Renal pelvis (tissue), 4 donors: ENCODE results near the gene ZNF536. TPM values are rescaled to one million over a fixed set of nuclear protein-coding genes. Genes with fewer than 3 reads are reported as not detected.

Experiments used
- DNase-seq: peaks from one replicate; pipeline ENCODE4 v3.0.0-alpha.2; 2013
- polyA plus RNA-seq, 3 donors: library from polyadenylated mRNA; unstranded; fragments of 120-200 nt; gene quantifications; one replicate each; pipeline ENCODE4 v1.2.1, GENCODE V29; 2013; ENCODE audit not compliant: insufficient read length in 3 of 3

Gene ZNF536
- polyA plus RNA-seq, 3 donors = 2.1 to 3.4 (median 2.8) TPM

DNA sequence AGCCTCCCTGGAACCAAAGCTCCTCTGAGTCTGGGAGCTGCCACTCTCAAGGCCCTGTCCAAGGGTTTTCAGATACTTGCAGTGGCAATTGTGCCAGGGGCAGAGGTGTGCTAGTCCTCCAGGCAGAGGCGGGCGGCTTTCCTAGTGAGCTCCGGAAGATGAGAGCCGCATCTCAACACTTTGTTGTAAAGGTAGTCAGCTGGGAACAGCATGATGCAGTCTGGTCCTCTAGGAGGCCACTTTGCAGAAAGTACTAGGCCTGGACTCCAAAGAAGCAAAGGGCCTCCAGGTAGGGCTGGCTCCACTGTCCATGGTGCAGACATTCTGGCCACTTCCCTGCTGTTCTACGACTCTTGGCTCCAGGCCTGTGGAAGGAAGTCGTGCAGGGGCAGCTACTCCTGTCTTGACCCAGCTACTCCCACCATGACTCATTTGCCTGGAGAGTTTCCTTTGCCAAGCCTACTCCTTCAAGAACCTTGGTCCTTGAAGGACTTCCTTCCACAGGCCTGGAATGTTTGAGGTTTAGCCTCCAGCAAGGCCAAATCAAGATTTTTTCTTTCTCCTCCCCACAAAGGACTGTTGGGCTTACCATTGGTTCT is 9.9 kb upstream of the ZNF536 start:
- no peak for DNase-seq

DNA sequence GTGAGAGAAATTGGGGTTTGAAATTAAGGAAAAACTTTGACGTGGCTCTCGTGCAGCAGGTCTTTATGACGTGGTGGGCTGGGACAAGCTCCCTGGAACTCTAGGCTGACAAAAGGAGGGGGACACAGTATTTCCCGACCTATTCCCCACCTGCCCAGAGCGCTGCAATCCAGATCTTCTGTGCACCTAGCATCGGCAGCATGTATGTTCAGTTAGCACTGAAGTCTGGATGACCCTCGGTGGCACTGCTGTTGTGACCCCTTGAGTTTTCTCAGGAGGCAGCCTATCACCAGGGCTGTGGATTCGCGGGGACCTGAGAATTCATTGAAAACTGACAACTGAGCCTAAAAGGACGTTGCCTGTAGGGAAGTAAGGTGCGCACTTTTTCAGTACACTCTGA is 9.1 kb upstream of the ZNF536 start:
- DNase-seq = no peak

DNA sequence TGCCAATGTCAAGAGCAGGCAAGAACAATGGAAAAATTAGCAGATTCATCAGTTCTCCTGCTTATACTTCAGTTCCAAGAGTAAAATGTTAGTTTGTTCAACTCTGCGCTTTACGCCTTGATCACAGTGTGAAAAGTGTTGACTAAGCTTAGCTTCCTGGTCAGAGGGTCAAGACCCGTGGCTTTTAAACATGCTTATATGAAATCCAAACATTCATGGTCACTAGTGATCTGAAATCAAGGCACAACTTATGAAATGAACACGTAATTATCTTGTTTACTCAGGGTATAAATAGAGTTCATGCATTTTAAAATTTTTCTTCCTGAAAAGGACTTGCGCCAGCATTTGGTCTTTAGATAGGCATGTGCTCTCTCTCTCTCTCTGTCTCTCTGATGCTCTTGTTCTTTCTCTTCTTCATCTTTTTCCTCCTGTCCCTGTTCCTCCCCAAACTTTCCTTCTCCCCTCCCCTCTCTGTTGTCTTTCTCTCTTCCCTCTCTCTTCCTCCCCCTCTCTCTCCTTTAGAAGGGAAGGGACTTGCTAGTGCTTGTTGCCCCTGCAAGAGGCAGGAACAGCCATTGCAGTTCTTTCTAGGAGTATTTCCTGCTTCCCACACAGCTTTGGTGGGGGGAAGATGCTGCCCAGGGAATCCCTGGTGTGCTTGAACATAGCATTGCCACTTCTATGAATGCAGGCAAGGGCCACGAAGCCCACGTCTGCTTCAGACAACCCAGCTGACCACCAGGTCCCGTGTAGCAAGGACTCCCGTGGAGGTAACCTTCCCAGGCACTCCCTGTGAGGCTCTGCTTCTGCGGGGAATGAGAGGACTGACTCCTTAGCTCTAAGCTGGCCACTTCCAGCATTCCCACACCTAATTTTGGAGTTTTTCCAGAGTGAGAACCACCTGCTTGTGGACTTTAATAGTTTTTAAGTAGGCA is 7.1 kb upstream of the ZNF536 start:
- DNase-seq = no peak

DNA sequence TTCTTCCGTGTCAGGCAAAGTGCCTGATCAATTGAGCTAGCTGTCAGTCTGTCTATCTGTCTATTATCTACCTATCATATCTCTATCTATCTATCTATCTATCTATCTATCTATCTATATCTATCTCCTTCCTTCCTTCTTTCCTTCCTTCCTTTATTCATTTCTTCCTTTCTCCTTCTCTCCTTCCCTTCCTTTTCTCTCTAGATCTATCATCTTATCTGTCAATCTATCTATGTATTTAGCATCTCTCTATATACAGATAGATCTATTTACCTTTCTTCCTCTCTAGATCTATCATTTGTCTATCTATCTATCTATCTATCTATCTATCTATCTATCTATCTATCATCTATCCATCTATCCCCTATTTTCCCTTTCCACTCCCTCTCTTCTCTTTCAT is 5.9 kb upstream of the ZNF536 start:
- DNase-seq = no peak

DNA sequence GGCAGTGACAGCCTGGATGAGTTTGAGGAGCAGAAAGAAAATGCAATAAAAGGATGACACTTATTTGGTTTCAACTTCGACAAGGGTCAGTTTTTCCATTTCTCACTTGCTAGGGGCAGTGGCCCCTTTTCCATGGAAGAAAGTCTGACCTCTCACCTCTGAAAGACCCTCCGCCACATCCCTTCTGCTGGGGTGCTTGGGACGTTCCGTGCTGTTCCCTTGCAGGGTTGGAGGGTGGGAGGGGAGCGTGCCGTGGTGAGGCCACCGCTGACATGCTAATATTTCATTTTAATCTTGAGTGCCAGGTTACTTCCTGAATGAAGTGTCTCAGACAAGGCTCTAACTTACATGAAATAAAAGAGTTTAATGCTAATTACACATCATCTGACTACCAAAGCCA is 5.2 kb upstream of the ZNF536 start:
- no peak for DNase-seq

GRCh38 chr19:30367421-30367820 is 4.8 kb upstream of the ZNF536 start:
- DNase-seq = no peak

DNA sequence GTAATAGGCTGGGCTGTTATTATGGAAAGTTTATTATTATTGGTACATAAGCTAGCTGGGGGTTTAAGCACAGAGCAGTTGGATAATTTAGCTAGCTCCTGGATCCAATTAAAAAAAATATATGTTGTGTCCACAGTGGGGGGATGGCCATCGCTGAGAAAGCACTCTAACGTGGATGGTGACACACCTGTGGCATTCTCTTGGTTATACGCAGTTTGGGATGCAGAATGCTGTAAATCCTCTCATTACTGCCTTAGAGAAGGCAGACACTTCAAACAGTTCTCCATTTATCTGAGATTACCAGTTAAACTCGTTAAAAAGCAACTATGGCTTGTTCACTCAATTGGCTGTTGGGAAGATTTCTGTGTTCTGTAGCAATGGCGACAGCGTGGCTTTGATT is 2.4 kb upstream of the ZNF536 start:
- no peak for DNase-seq

DNA sequence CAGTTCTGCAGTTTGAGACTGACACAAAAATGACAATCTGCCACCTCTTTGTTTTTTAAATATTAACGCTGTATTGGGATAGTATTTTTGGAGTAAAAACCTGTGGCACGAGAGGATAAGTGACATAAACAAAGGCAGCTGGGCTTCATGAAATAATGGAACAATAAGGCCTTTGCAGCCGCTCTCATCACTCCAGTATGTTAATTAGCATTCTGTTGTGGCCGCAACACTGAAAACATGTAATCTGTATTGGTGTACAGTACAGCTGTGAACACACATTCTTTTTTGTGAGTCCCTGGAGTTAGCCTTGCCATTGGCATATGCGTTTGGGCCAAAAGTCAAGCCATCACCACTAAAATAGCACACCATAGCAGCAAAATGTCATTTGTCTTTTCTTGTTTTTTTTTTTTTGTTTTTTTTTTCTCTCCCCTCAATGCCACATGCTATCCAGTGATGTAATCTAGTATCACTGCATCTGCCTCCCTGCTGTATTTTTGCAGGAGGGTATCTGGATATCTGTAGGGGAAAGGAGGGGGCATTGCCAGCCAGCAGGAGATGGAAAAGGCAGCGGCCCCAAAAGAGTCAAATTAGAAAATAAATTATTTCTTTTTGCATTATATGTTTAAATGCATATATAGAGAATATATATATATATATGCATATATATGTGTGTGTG is 885 bp upstream of the ZNF536 start:
- no peak for DNase-seq

- DNase-seq = no peak
Observed at GRCh38 chr19:30373593-30373992, 1.4 kb downstream of the ZNF536 start.

GRCh38 chr19:30374539-30374864 is 2.3 kb downstream of the ZNF536 start:
- no peak for DNase-seq

DNA sequence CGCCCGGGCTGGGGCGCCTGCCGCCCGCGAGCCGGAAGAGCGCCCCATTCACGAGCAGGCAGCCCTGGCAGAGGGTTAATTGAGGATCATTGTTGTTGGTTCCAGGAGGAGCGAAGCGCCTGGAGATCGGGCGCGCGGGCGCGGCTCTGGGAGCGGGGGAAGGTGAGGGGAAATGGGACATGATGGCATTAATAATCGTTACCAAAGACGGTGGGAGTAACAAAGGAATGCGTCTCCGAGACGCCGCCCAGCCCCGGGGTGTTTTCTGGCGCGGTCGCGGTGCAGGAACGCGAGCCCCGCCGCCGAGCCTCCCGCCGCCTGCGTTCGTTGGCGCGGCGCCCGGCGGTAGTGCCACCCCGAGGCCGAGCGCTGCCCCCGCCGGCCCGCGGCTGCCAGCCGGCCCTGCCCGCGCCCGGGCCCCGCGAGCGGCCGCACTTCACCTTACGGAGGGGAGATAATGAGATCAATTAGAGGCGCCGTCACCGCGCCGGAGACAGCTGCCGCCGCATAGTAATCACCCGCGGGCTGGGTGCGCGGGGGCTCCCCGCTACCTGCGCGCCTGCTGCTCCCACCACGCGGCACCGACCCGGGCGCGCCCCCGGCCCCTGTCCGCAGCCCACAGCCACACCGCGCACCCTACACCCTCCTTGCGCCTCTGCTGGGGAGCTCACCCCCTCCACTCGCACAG is 2.8 kb downstream of the ZNF536 start:
- DNase-seq = peak; percentile 23

- DNase-seq = no peak
Observed at GRCh38 chr19:30375553-30376031, 3.4 kb downstream of the ZNF536 start.

DNA sequence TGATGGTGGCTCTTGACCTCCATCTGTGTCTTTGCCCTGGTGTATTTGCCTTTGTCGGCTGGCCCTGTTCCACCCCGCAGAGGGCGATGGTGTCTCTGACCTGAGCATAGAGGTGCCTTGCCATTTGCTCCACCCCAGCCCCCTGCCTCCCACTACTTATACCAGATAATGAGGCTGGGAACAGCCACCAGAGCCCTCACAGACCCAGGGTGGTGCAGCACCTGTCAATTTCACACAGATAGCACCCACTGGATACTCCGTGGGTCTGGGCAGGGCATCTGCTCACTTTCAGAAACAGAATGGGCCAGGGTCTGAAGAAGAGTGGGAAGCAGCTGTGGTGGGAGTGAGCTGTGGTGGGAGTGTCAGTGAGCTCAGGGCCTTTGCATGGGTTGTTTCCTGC is 4.1 kb downstream of the ZNF536 start:
- no peak for DNase-seq

DNA sequence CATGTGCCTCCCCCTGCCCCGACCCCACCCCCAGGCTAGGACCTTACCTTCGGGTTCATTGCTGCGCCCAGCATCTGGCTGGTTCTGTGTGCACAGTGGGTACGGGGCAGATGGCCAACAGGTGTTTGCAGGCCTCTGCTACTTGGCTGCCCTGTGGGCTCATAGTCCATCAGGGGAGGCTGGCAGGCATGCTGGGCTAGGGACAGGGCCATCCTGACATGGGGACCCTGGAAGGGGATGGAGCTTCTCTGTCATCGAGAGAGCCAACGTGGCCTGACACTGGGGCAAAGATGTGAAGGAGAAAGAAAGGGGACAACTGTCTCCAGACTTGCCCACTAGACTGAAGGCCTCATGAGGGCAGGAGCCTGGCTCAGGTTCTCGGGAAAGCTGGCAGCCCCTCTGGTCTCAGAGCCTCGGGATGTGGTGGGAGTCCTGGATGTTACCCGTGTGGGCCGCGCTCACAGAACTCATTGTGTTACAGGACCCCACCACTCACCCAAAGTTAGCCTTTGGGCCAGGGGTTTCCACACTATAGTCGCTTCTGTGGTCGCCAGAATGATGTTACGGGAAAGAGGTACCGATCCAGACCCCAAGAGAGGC is 4.7 kb downstream of the ZNF536 start:
- DNase-seq = no peak

DNA sequence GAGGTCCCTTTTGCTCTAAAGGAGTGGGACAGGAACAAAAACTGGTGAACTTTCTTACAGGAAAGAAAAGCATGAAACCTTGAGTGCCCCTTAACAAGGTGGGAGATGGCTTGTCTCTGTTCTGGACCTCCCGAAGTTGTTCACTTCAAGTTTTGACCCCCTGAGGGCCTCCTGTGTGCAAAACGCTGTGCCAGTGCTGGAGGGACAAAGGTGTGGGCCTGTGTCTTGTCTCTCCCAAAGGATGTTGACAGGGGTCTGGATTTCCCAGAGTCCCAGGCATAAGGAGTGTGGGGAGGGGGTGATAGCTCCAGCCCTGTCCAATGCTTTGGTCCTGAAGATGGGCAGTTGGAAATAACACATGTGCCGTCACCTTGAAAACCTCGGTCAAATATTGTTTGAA is 6.5 kb downstream of the ZNF536 start:
- no peak for DNase-seq

DNA sequence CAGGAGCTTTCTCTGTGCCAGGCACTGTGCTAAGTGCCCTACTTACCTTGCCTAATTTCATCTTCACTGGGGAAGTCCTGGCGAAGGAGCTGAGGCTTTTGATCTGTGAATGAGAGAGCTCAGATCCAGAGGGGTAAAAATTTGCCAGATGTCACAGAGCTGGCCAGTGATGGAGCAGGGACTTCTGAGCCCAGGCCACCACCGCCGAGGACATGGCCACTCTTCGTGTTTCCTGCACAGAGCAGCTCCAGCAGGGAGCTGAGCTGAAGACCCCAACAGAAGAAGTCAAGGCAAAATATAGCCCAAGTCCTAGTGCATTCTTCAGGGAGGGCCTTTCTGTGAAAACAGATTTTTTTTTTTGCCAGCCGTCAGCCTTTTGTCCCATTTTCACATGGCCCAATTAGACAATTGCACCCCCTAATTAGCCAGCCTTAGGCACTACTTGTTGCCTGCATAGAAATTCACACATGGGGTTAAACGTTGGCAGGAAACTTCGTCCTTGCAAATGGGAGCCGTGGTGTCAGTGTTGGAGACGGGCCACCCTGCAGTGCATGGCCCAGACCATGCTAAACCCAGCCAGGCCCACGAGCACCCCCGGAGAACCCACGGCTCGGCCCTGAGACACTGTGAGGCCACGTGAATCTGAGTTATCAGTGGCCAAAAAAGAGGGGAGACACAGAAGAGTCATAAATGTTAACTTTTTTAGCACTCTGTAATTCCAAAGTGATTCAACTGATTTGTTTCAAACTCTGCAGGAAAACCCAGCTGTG is 7.8 kb downstream of the ZNF536 start:
- no peak for DNase-seq

GRCh38 chr19:30381366-30381765 is 9.2 kb downstream of the ZNF536 start:
- DNase-seq = no peak

- no peak for DNase-seq
Observed at GRCh38 chr19:30385174-30385573, 13.0 kb downstream of the ZNF536 start.

GRCh38 chr19:30385666-30386065 is 13.5 kb downstream of the ZNF536 start:
- no peak for DNase-seq

- no peak for DNase-seq
Observed at GRCh38 chr19:30386551-30387143, 14.5 kb downstream of the ZNF536 start.
